Activated CD8-positive, alpha-beta memory T cell treated with anti-CD3 and anti-CD28 coated beads for 36 hours (primary cell): ENCODE results near the gene HSFX1. TPM values are rescaled to one million over a fixed set of nuclear protein-coding genes. Genes with fewer than 3 reads are reported as not detected.

Experiments
- CTCF ChIA-PET: fragments of 350-600 bp; sonication (Branson Sonifier 250); formaldehyde crosslinking; loops from one replicate; lab custom pipeline; 2021; ENCODE audit warnings: antibody characterized with exemption; lab: Charles Lee
- POLR2A ChIA-PET: fragments of 350-600 bp; sonication (Branson Sonifier 250); formaldehyde crosslinking; loops from one replicate; lab custom pipeline; 2021; ENCODE audit warnings: antibody characterized with exemption; lab: Charles Lee
- total RNA-seq, 2 experiments: library from RNA; stranded (reverse); gene quantifications; one replicate each; pipeline ENCODE4 v1.2.3, GENCODE V29; 2021

The HSFX1 gene
- total RNA-seq, 2 experiments from 2014 or later = 0.25 to 0.44 TPM

DNA sequence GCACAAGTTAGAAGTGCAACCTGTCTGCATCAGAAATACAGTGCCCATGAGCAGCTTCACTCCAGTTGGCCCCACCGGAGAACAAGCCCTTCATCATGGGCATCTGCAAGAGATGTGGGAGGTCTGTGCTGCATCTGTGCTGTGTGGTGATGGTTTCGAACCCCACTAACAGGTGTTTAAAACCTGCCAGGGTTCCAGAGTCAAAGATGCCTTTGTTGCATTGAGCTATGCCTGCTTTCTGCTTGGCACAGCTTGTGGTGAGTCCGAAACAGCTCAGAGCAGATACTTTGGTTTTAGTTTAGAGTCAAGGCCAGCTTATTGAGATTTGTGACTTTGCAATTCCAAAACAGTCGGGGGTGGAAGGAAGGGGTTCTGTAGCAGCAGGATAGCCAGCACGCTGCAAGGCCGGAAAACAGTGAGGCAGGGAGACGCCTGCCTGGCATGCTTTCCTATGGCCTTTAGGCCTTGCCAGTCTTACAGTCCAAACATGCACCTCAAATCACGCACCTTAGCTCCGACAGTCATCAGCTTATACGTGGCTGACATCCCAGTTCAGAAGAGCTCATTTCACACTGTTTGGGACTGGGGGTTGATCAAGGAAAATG is 29.7 kb downstream of the HSFX1 start:
- ChIA-PET POLR2A (no interaction called here), CTCF (no interaction called here)

DNA sequence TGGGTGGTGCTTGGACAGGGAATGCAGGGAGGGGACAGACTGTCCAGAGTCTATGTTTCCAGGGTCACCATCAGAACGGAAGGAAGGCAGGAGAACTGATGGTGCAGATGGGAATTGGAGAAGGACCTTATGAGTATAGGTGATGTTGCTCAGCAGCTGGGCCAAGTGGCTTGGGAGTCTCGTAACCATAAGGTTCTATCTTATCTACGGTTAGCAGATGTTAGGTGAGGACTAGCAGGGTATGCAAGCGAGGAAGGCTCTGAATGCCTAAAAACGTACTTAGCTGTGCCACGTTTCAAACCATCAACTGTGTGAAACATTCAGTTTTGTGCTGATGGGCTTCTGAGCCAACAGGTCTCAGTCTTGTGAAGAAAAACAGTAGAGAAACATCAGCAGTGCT is 30.2 kb downstream of the HSFX1 start:
- POLR2A ChIA-PET = no interaction called here
- CTCF ChIA-PET = no interaction called here

GRCh38 chrX:149807747-149808458 is 34.0 kb downstream of the HSFX1 start:
- CTCF ChIA-PET = no interaction called here
- POLR2A ChIA-PET = no interaction called here

DNA sequence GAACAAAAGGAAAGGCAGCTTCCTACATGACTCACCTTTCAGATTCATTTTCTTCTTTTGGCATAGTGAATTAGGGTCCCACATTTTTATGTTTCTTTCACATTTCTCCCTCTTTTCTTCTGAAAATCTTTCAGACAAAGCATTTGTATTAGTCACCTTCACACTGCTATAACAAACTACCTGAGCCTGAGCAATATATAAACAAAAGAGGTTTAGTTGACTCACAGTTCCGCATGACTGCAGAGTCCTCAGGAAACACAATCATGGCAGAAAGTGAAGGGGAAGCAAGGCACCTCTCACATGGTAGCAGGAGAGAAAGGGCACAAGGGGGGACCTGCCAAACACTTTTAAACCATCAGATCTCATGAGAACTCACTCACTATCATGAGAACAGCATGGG is 44.8 kb downstream of the HSFX1 start:
- CTCF ChIA-PET = no interaction called here
- POLR2A ChIA-PET = no interaction called here

DNA sequence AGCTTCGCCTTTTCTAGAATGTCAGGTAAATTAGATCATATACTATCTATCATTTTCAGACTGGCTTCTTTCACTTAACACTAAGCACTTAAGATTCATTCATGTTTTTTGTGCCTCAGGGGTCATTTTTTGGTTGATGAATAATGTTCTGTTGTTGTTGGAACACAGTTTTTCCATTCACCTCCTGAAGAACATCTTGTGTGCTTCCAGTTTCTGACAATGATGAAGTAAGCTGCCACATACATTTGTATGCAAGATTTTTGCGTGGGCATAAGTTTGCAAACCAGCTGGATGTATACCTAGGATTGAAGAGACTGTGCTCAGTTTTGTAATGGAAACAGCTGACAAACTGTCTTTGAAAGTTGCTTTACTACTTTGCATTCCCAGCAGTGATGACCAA is 45.5 kb downstream of the HSFX1 start:
- POLR2A ChIA-PET = no interaction called here
- CTCF ChIA-PET = no interaction called here

DNA sequence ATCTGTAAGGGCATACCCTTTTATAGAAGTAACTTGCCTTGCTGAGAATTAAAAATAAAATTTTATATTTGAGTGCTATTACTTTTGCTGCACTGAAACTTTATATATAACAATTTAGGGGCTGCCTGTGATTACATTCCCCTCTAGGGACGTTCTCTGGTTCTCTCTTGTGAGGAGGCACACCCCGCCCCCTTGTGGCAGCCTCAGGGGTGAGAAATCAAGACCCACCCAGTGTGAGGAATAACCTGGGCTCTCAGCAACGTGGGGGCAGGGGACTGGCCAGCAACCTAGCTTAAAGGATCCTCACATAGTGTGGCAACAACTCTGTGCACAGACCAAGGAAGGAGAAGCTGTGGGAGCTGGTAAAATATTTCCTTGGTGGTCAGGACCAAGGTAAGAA is 51.6 kb downstream of the HSFX1 start:
- POLR2A ChIA-PET = no interaction called here
- CTCF ChIA-PET = no interaction called here

Other genes starting within 250 kb of the HSFX1 start
- 10 to 100 TPM; 31.3 to 33.4 TPM for gene EOLA1, start 233.1 kb upstream of the HSFX1 start, total RNA-seq
- not detected for gene HSFX3, start 224.1 kb upstream of the HSFX1 start, total RNA-seq
- gene MAGEA9B, start 186.6 kb upstream of the HSFX1 start, total RNA-seq = not detected
- gene HSFX2, start 178.8 kb upstream of the HSFX1 start, total RNA-seq = under 1 TPM in 1 of 2 experiments, not detected in 1; 0.30 TPM
- 10 to 100 TPM; 17.7 to 25.3 TPM for gene TMEM185A, start 142.3 kb upstream of the HSFX1 start, total RNA-seq
- gene MAGEA11, start 62.0 kb upstream of the HSFX1 start, total RNA-seq = not detected
- gene MAGEA9, start 7.9 kb downstream of the HSFX1 start, total RNA-seq = not detected
- not detected for gene MAGEA8, start 107.1 kb downstream of the HSFX1 start, total RNA-seq
- gene HSFX4, start 155.5 kb downstream of the HSFX1 start, total RNA-seq = not detected
- 10 to 100 TPM; 56.3 to 56.9 TPM for gene EOLA2, start 164.4 kb downstream of the HSFX1 start, total RNA-seq